GM12878 (cell line): ENCODE results near the gene NPB. TPM values are rescaled to one million over a fixed set of nuclear protein-coding genes. Genes with fewer than 3 reads are reported as not detected.

Experiments used
- ATAC-seq: fragments of 200-7000 bp; cut with Tn5 transposase; 3 replicates; pipeline ENCODE4 v1.9.1; 2020; ENCODE audit warnings: mild to moderate bottlenecking, moderate library complexity
- BruUV-seq: library from RNA; stranded (reverse); fragments of 400-500 nt; replicated peaks from 2 replicates; lab custom pipeline; 2021; lab: Mats Ljungman, UMichigan
- CTCF ChIA-PET: fragments of 300-600 bp; sonication (Branson Sonifier 250); formaldehyde crosslinking; extraction: SDS; loops from one replicate; lab custom pipeline; 2021; ENCODE audit warnings: inconsistent platforms; lab: Yijun Ruan, JAX
- POLR2A ChIA-PET: fragments of 350-600 bp; formaldehyde crosslinking; extraction: SDS; loops from one replicate; lab custom pipeline; 2021; ENCODE audit warnings: inconsistent platforms; lab: Charles Lee
- RAD21 ChIA-PET: fragments of 300-600 bp; sonication (Branson Sonifier 250); formaldehyde crosslinking; loops from one replicate; lab custom pipeline; 2023; ENCODE audit warnings: antibody characterized with exemption; ENCODE audit not compliant: unreplicated experiment; lab: Charles Lee
- SMC1A ChIA-PET: fragments of 300-600 bp; sonication (Branson Sonifier 250); formaldehyde crosslinking; loops from one replicate; lab custom pipeline; 2023; ENCODE audit not compliant: unreplicated experiment, uncharacterized antibody; lab: Charles Lee
- DNase-seq: peaks from one replicate; pipeline ENCODE4 v3.0.0-alpha.2; 2011; ENCODE audit warnings: low read depth, low spot score
- FAIRE-seq: peaks from 3 replicates; lab custom pipeline; 2011; peaks lifted over from hg19 to GRCh38; lab: Jason Lieb, UNC
- H2AFZ ChIP-seq: 2 replicates; pipeline ENCODE4 v1.6.0; 2011; ENCODE audit warnings: low read depth, low read length, control low read depth; ENCODE audit not compliant: control insufficient read depth
- H3K27ac ChIP-seq: 2 replicates; pipeline ENCODE4 v1.5.1; 2011; ENCODE audit warnings: control low read depth; ENCODE audit not compliant: control insufficient read depth, insufficient read depth
- H3K27me3 ChIP-seq, 2 experiments: replicated peaks in 1 of 2; 2 replicates each; pipeline versions ENCODE4 v1.6.0 to v1.6.1; 2011; ENCODE audit warnings: low read length in 1 of 2; ENCODE audit not compliant: control insufficient read depth in 2 of 2, insufficient read depth in 2 of 2
- H3K36me3 ChIP-seq, 2 experiments: 2 replicates each; pipeline ENCODE4 v1.5.1; 2011; ENCODE audit warnings: low read length in 1 of 2; ENCODE audit not compliant: control insufficient read depth in 2 of 2, insufficient read depth in 2 of 2
- H3K4me1 ChIP-seq: 2 replicates; pipeline ENCODE4 v1.6.1; 2011; ENCODE audit warnings: mild to moderate bottlenecking, low read length, moderate library complexity, mixed read lengths; ENCODE audit not compliant: control insufficient read depth, insufficient read depth
- H3K4me2 ChIP-seq: 2 replicates; pipeline ENCODE4 v1.6.0; 2011; ENCODE audit warnings: control low read depth; ENCODE audit not compliant: control insufficient read depth, insufficient read depth
- H3K4me3 ChIP-seq: fragments of 200-600 bp; sonication (generic); 2 replicates; pipeline ENCODE4 v1.5.1; 2016
- H3K79me2 ChIP-seq: 2 replicates; pipeline ENCODE4 v1.6.0; 2011; ENCODE audit warnings: low read length; ENCODE audit not compliant: control insufficient read depth, insufficient read depth
- H3K9ac ChIP-seq: 2 replicates; pipeline ENCODE4 v1.8.0; 2011; ENCODE audit warnings: low read length, control low read depth, mixed read lengths; ENCODE audit not compliant: control insufficient read depth, insufficient read depth
- H3K9me3 ChIP-seq: replicated peaks from 3 replicates; pipeline ENCODE4 v1.5.1; 2011; ENCODE audit warnings: mild to moderate bottlenecking, low read length; ENCODE audit not compliant: control insufficient read depth, insufficient read depth
- H4K20me1 ChIP-seq: 2 replicates; pipeline ENCODE4 v1.6.0; 2011; ENCODE audit not compliant: control insufficient read depth, insufficient read depth
- BACH1 ChIP-seq: fragments of 450-650 bp; IDR thresholded peaks from 2 replicates; pipeline ENCODE4 v1.6.1; 2017; ENCODE audit warnings: mild to moderate bottlenecking, borderline replicate concordance
- BHLHE40 ChIP-seq, 2 experiments: fragments of 450-650 bp in 1 of 2; IDR thresholded peaks; 2 replicates each; pipeline ENCODE4 v1.6.1; 2011 to 2017; ENCODE audit warnings: low read depth in 2 of 2, borderline replicate concordance in 1 of 2, improper control_type of control experiment in 1 of 2, low read length in 1 of 2, mild to moderate bottlenecking in 1 of 2
- CBX5 ChIP-seq: sonication (generic); IDR thresholded peaks from 2 replicates; pipeline ENCODE4 v1.6.1; 2016; ENCODE audit warnings: low read depth, moderate library complexity, mild to moderate bottlenecking, inconsistent platforms
- EGR1 ChIP-seq, 2 experiments: IDR thresholded peaks; 1 replicate in 1 of 2; 2 replicates in 1 of 2; pipeline ENCODE4 v1.6.1; 2011 to 2012; ENCODE audit warnings: low read depth in 2 of 2, low read length in 2 of 2, borderline replicate concordance in 1 of 2, mild to moderate bottlenecking in 1 of 2, moderate library complexity in 1 of 2
- IKZF1 ChIP-seq: fragments of 450-650 bp; conservative IDR thresholded peaks from 2 replicates; pipeline ENCODE4 v1.6.1; 2017; ENCODE audit warnings: antibody characterized with exemption, mild to moderate bottlenecking
- JUNB ChIP-seq: IDR thresholded peaks from 2 replicates; pipeline ENCODE4 v1.6.1; 2016; ENCODE audit warnings: antibody characterized with exemption, mild to moderate bottlenecking
- KLF5 ChIP-seq: fragments of 450-650 bp; IDR thresholded peaks from 2 replicates; pipeline ENCODE4 v1.6.1; 2014; ENCODE audit warnings: mild to moderate bottlenecking; ENCODE audit not compliant: partially characterized antibody
- MEF2A ChIP-seq: IDR thresholded peaks from 2 replicates; pipeline ENCODE4 v1.6.1; 2011; ENCODE audit warnings: low read depth, mild to moderate bottlenecking, low read length, moderate library complexity; ENCODE audit not compliant: insufficient read depth
- NFYB ChIP-seq: IDR thresholded peaks from 2 replicates; pipeline ENCODE4 v1.6.1; 2011; ENCODE audit warnings: low read depth, mild to moderate bottlenecking, low read length, improper control_type of control experiment, moderate library complexity; ENCODE audit not compliant: insufficient read depth
- NR2C1 ChIP-seq: fragments of 450-650 bp; IDR thresholded peaks from 2 replicates; pipeline ENCODE4 v1.6.1; 2017; ENCODE audit warnings: antibody characterized with exemption, mild to moderate bottlenecking, moderate library complexity
- SIN3A ChIP-seq: IDR thresholded peaks from 2 replicates; pipeline ENCODE4 v1.6.1; 2012; ENCODE audit warnings: low read depth, low read length, improper control_type of control experiment
- SMARCA5 ChIP-seq: fragments of 450-650 bp; IDR thresholded peaks from 2 replicates; pipeline ENCODE4 v1.6.1; 2017; ENCODE audit warnings: mild to moderate bottlenecking
- TCF3 ChIP-seq: IDR thresholded peaks from 2 replicates; pipeline ENCODE4 v1.6.1; 2012; ENCODE audit warnings: low read depth, mild to moderate bottlenecking, low read length, borderline replicate concordance; ENCODE audit not compliant: insufficient read depth
- TCF7 ChIP-seq: IDR thresholded peaks from 2 replicates; pipeline ENCODE4 v1.6.1; 2014; ENCODE audit warnings: antibody characterized with exemption, borderline replicate concordance
- ZBED1 ChIP-seq: IDR thresholded peaks from 2 replicates; pipeline ENCODE4 v1.6.1; 2016; ENCODE audit warnings: borderline replicate concordance
- ZNF384 ChIP-seq: IDR thresholded peaks from 2 replicates; pipeline ENCODE4 v1.6.1; 2012; ENCODE audit warnings: low read depth, mild to moderate bottlenecking, low read length, improper control_type of control experiment, borderline replicate concordance
- WGBS: methylation state at CpG from one replicate; pipeline ENCODE4 v1.1.6; 2016; ENCODE audit warnings: low lambda C conversion rate; ENCODE audit not compliant: insufficient replicate concordance, insufficient coverage; ENCODE audit errors: missing lambda C conversion rate; 5-methylcytosine and 5-hydroxymethylcytosine counted together
- in situ Hi-C: fragments of 300-500 bp; cut with MboI; formaldehyde crosslinking; loops from 9 replicates; pipeline ENCODE4 v1.14.3; 2018; ENCODE audit warnings: mixed read lengths
- intact Hi-C: fragments of 100-400 bp; cut with micrococcal nuclease; formaldehyde crosslinking; loops from one replicate; pipeline ENCODE4 v1.14.2; 2022; ENCODE audit not compliant: unreplicated experiment
- polyA plus RNA-seq, 11 experiments: library from polyadenylated mRNA; depleted of rRNA in 4 of 11; unstranded in 6 of 11; stranded (reverse) in 5 of 11; fragments of >200 nt; fragmentation: Nextera tagmentation in 4 of 11; fragmentation: Illumina TruSeq in 1 of 11; extraction: Ambion mirVana in 4 of 11; extraction: Trizol in 1 of 11; gene quantifications; 1 replicate in 1 of 11; 2 replicates in 10 of 11; pipeline versions ENCODE4 v1.2.1 to v1.2.3, GENCODE V29; 2011 to 2016; ENCODE audit warnings: inconsistent platforms in 2 of 11, missing spikeins in 2 of 11, low read depth in 1 of 11
- total RNA-seq, 4 experiments: library from RNA; depleted of rRNA in 3 of 4; stranded (reverse); fragments of >200 nt in 3 of 4; fragmentation: Illumina TruSeq in 1 of 4; extraction: Trizol in 1 of 4; gene quantifications; 2 replicates each; pipeline versions ENCODE4 v1.2.1 to v1.2.3, GENCODE V29; 2013 to 2021
- TF ChIP-seq, protein P1 (sequence below): IDR thresholded peaks from 2 replicates; pipeline ENCODE4 v1.6.1; 2011; ENCODE audit warnings: borderline replicate concordance, low read depth, mild to moderate bottlenecking, moderate library complexity, mixed read lengths, low read length; ENCODE audit not compliant: insufficient read depth; ENCODE audit errors: extremely low read length
- TF ChIP-seq, protein P2 (sequence below): fragments of 450-650 bp; IDR thresholded peaks from 2 replicates; pipeline ENCODE4 v1.6.1; 2017; ENCODE audit warnings: mild to moderate bottlenecking, moderate library complexity

Gene NPB
- total and polyA plus RNA-seq, 10 of the 15 experiments (the other 5 are each of a cell fraction or from before 2014, with no cell fraction given), result 0.03 to 0.40 (median 0.15) TPM; not detected in 2

- TF ChIP-seq BHLHE40 (IDR thresholded peaks at IDR 0.05; ENCODE audit: borderline replicate concordance in 1 of 2, low read depth in 2 of 2, low read length in 1 of 2) (peak; percentile 45 to 88; a peak in 2 of 4 replicates), TCF3 (0 out of 2 replicates have a peak, but pooled peaks have one; percentile 62), EGR1 (IDR thresholded peaks at IDR 0.05; ENCODE audit: borderline replicate concordance in 1 of 2, low read depth in 2 of 2, low read length in 2 of 2) (peak in 1 of 2 experiments; percentile 16; a peak in 1 of 3 replicates), KLF5 (no peak), BACH1 (0 out of 2 replicates have a peak, but pooled peaks have one; percentile 22), NFYB (peak; percentile 47; the same call in 1 of the 2 replicates)
- TF ChIP-seq, protein P1, sequence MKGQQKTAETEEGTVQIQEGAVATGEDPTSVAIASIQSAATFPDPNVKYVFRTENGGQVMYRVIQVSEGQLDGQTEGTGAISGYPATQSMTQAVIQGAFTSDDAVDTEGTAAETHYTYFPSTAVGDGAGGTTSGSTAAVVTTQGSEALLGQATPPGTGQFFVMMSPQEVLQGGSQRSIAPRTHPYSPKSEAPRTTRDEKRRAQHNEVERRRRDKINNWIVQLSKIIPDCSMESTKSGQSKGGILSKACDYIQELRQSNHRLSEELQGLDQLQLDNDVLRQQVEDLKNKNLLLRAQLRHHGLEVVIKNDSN, result peak; percentile 58
Observed at GRCh38 chr17:81911277-81911961, 9.4 kb downstream of the NPB start, which contains the start of gene PCYT2 (continued).

DNA sequence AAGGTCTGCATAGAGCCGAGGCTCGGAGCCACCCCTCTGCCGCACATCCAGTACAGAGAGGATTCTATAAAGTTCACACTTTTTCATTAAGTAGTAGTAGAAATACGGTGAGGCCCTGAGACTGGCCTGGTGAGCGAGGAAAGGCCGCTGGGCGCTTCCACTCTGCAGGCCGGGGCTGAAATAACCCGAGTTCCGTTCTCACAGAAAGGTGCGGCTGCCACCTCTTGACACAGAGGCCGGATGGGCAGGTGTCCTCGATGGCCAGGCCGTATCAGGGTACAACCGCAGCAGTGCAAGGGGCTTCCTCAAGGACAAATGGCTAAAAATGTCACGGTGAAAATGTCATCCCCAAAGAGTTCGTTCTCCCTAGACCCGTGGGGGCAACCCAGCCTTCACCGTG lies 9.9 kb downstream of the NPB start:
- in situ Hi-C loops, result no loop called here
- WGBS, result 85% methylated on average over 19 of the region's 19 CpGs
- Histone ChIP-seq H3K27me3 (no peaks in the 10 kb centered on the region), H3K27ac (no peak overlapping the region), H2AFZ (no peak overlapping the region), H3K79me2 (peaks cover 27% of the 10 kb centered on the region), H4K20me1 (no peaks in the 10 kb centered on the region), H3K9ac (no peak overlapping the region), H3K4me3 (no peak overlapping the region), H3K36me3 (peaks cover 11 to 31% of the 10 kb centered on the region in 2 experiments), H3K4me2 (no peak overlapping the region), H3K9me3 (no peaks in the 10 kb centered on the region), H3K4me1 (peaks cover 10% of the 10 kb centered on the region)
- ChIA-PET RAD21 (no interaction called here), CTCF (no interaction called here), POLR2A (interaction anchor here (2.4 kb wide), 1 partner anchor 18 kb away, joined by 13 read pairs; no protein-coding TSS in a partner anchor), SMC1A (interaction anchor here (1.1 kb wide), 1 partner anchor 16 kb away, joined by 3 read pairs; the partner anchor contains the start of gene MAFG)
- ATAC-seq (no peak), FAIRE-seq (no peak), DNase-seq (no peak)
- BruUV-seq, result no TSS peak
- intact Hi-C loops, result no loop called here
- no peak for TF ChIP-seq CBX5
- TF ChIP-seq, protein P2, sequence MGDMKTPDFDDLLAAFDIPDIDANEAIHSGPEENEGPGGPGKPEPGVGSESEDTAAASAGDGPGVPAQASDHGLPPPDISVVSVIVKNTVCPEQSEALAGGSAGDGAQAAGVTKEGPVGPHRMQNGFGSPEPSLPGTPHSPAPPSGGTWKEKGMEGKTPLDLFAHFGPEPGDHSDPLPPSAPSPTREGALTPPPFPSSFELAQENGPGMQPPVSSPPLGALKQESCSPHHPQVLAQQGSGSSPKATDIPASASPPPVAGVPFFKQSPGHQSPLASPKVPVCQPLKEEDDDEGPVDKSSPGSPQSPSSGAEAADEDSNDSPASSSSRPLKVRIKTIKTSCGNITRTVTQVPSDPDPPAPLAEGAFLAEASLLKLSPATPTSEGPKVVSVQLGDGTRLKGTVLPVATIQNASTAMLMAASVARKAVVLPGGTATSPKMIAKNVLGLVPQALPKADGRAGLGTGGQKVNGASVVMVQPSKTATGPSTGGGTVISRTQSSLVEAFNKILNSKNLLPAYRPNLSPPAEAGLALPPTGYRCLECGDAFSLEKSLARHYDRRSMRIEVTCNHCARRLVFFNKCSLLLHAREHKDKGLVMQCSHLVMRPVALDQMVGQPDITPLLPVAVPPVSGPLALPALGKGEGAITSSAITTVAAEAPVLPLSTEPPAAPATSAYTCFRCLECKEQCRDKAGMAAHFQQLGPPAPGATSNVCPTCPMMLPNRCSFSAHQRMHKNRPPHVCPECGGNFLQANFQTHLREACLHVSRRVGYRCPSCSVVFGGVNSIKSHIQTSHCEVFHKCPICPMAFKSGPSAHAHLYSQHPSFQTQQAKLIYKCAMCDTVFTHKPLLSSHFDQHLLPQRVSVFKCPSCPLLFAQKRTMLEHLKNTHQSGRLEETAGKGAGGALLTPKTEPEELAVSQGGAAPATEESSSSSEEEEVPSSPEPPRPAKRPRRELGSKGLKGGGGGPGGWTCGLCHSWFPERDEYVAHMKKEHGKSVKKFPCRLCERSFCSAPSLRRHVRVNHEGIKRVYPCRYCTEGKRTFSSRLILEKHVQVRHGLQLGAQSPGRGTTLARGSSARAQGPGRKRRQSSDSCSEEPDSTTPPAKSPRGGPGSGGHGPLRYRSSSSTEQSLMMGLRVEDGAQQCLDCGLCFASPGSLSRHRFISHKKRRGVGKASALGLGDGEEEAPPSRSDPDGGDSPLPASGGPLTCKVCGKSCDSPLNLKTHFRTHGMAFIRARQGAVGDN, result no peak
- TF ChIP-seq JUNB, result no peak
- TF ChIP-seq MEF2A, result no peak
- TF ChIP-seq NR2C1, result no peak
- TF ChIP-seq IKZF1, result no peak
- TF ChIP-seq BACH1, result no peak
- no peak for TF ChIP-seq SMARCA5
- no peak for TF ChIP-seq ZNF384
- no peak for TF ChIP-seq TCF7
- no peak for TF ChIP-seq SIN3A
- TF ChIP-seq ZBED1, result no peak
